SH-SY5Y (cell line): ENCODE measurements around the gene TLCD1.

Experiments used
- GATA2 ChIP-seq: IDR thresholded peaks from 2 replicates; pipeline ENCODE4 v1.6.1; 2011; ENCODE audit warnings: mild to moderate bottlenecking, low read depth, low read length
- GATA3 ChIP-seq: IDR thresholded peaks from 2 replicates; pipeline ENCODE4 v1.6.1; 2011; ENCODE audit warnings: low read depth, mild to moderate bottlenecking, low read length, moderate library complexity

Gene TLCD1

GRCh38 chr17:28741358-28742349 lies 15.6 kb upstream of the TLCD1 start:
- TF ChIP-seq GATA3 (no peak), GATA2 (no peak)

GRCh38 chr17:28740406-28741357 lies 14.6 kb upstream of the TLCD1 start:
- no peak for TF ChIP-seq GATA2
- TF ChIP-seq GATA3: no peak

GRCh38 chr17:28738680-28739384 lies 12.8 kb upstream of the TLCD1 start:
- TF ChIP-seq GATA3 (no peak), GATA2 (no peak)

GRCh38 chr17:28737770-28738679 lies 12.0 kb upstream of the TLCD1 start:
- no peak for TF ChIP-seq GATA2
- no peak for TF ChIP-seq GATA3

GRCh38 chr17:28737316-28737715 lies 11.3 kb upstream of the TLCD1 start:
- TF ChIP-seq GATA3: no peak
- no peak for TF ChIP-seq GATA2

GRCh38 chr17:28735242-28735722 lies 9.2 kb upstream of the TLCD1 start:
- TF ChIP-seq GATA3: no peak
- no peak for TF ChIP-seq GATA2

- no peak for TF ChIP-seq GATA3
- TF ChIP-seq GATA2: no peak
Measured at GRCh38 chr17:28734712-28735241, 8.7 kb upstream of the TLCD1 start.

GRCh38 chr17:28733346-28733745 lies 7.3 kb upstream of the TLCD1 start:
- TF ChIP-seq GATA3: no peak

- TF ChIP-seq GATA2: no peak
- no peak for TF ChIP-seq GATA3
Measured at GRCh38 chr17:28729950-28730330, 3.9 kb upstream of the TLCD1 start.

GRCh38 chr17:28728364-28729200 lies 2.5 kb upstream of the TLCD1 start, which contains the start of gene NEK8:
NEK8 (plus strand) TSS chr17:28728788; CDS start chr17:28728814, 26 bp downstream.
- TF ChIP-seq GATA2: no peak; the same call in 1 of the 2 replicates
- no peak for TF ChIP-seq GATA3

- TF ChIP-seq GATA3: no peak
- TF ChIP-seq GATA2: no peak
Measured at GRCh38 chr17:28726627-28727491, 826 bp upstream of the TLCD1 start.
